Activated naive CD4-positive, alpha-beta T cell treated with anti-CD3 and anti-CD28 coated beads, Interleukin-2, amount 50 U/mL, for 24 hours (primary cell): ENCODE results near the gene KRTAP5-2.
"Not testable (repeated sequence)": the region's sequence is repeated elsewhere in the genome, so short reads cannot be mapped to it uniquely, and the experiment has no call there.

Experiments
- H3K27ac Mint-ChIP-seq: one replicate; pipeline ENCODE4 v1.8.0; 2021; ENCODE audit warnings: mild to moderate bottlenecking, mixed read lengths
- H3K27me3 Mint-ChIP-seq: one replicate; pipeline ENCODE4 v1.8.0; 2021; ENCODE audit warnings: mixed read lengths
- H3K36me3 Mint-ChIP-seq: one replicate; pipeline ENCODE4 v1.8.0; 2021; ENCODE audit warnings: mixed read lengths
- H3K4me1 Mint-ChIP-seq: one replicate; pipeline ENCODE4 v1.8.0; 2021; ENCODE audit warnings: mixed read lengths
- H3K4me3 Mint-ChIP-seq: one replicate; pipeline ENCODE4 v1.8.0; 2021; ENCODE audit warnings: mild to moderate bottlenecking, mixed read lengths
- H3K9me3 Mint-ChIP-seq: one replicate; pipeline ENCODE4 v1.8.0; 2021; ENCODE audit warnings: mixed read lengths

Gene KRTAP5-2, protein sequence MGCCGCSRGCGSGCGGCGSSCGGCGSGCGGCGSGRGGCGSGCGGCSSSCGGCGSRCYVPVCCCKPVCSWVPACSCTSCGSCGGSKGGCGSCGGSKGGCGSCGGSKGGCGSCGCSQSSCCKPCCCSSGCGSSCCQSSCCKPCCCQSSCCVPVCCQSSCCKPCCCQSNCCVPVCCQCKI

GRCh38 chr11:1597994-1598380, at the start of gene KRTAP5-2:
Gene KRTAP5-2, minus strand, starts transcription at chr11:1598294. Its CDS starts 44 bp downstream, at chr11:1598250.
- Mint-ChIP-seq H3K4me1 (peaks cover 5% of the 10 kb centered on the region), H3K36me3 (no peaks in the 10 kb centered on the region), H3K27me3 (peaks cover 7% of the 10 kb centered on the region), H3K4me3 (no peak within 1 kb of the TSS), H3K9me3 (no peaks in the 10 kb centered on the region), H3K27ac (no peak within 1 kb of the TSS)

DNA sequence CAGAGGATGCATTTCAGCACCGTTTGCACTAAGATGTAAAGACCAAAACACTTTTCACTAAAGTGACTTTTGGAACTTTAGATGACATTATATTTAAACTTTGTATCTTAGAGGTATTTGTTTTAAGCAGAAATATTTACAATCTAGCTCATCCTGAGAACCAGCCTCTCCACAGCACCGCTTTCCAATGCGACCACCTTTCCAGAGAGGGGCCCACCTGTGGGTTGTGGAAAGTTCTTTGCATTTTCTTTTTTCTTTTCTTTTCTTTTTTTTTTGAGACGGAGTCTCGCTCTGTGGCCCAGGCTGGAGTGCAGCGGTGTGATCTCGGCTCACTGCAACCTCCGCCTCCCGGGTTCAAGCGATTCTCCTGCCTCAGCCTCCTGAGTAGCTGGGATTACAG, 48.4 kb upstream of the KRTAP5-2 start:
- not testable (repeated sequence) for H3K4me1 Mint-ChIP-seq, H3K27ac Mint-ChIP-seq, H3K4me3 Mint-ChIP-seq

GRCh38 chr11:1645357-1645821, 47.3 kb upstream of the KRTAP5-2 start:
- Mint-ChIP-seq H3K9me3 (no peaks in the 10 kb centered on the region), H3K4me3 (no peak overlapping the region), H3K36me3 (no peaks in the 10 kb centered on the region), H3K27ac (no peak overlapping the region), H3K4me1 (no peaks in the 10 kb centered on the region), H3K27me3 (peaks cover 7% of the 10 kb centered on the region)

More for the DNA sequence above, 48.4 kb upstream of the KRTAP5-2 start:
- H3K9me3 Mint-ChIP-seq, H3K36me3 Mint-ChIP-seq, H3K27me3 Mint-ChIP-seq: not testable (repeated sequence)

DNA sequence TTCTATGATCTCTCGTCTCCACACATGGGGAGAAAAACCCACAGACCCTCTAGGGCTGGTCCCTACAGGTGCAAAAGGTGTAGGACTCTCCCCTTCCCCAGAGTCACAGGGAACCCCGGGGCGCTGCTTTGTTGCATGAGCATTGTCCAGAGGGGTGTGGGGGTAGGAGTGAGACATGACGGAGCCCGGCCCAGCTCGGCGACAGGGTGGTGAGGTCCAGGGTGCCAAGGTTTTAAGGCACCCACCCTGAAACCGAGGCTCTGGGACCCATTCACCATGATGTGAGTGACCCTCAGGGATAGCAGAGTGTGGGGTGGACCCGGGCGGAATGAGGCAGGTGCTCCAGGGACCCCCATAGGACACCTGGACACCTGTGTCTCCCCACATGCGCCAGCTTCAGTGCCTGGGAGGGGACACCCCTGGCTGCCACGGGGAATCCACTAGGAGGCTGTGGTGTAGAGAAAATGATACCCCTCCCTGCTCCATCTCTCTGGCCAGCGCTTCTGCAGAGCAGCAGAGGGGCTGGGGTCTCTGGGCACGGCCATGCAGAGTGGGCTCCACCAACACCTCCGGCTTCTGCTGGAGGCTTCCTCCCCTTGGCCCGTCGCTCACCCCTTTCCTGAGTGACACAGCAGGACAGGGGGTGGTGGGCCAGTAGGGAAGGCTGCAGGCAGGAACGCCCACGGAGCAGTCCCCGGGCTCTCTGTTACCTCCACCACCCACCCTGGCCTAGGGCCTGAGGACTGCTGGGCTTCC, 46.7 kb upstream of the KRTAP5-2 start:
- Mint-ChIP-seq H3K4me1 (peaks cover 2% of the 10 kb centered on the region), H3K9me3 (no peaks in the 10 kb centered on the region), H3K4me3 (no peak overlapping the region), H3K27ac (no peak overlapping the region), H3K27me3 (peaks cover 7% of the 10 kb centered on the region), H3K36me3 (no peaks in the 10 kb centered on the region)

- peaks cover 3% of the 10 kb centered on the region for H3K4me1 Mint-ChIP-seq
- H3K27ac Mint-ChIP-seq, result no peak overlapping the region
- H3K4me3 Mint-ChIP-seq, result no peak overlapping the region
- no peaks in the 10 kb centered on the region for H3K9me3 Mint-ChIP-seq
- H3K36me3 Mint-ChIP-seq, result no peaks in the 10 kb centered on the region
- peaks cover 7% of the 10 kb centered on the region for H3K27me3 Mint-ChIP-seq
These were observed 45.1 kb upstream of the KRTAP5-2 start for GRCh38 chr11:1643146-1643690.

GRCh38 chr11:1642288-1643145, 44.4 kb upstream of the KRTAP5-2 start:
- Mint-ChIP-seq H3K27ac (no peak overlapping the region), H3K9me3 (no peaks in the 10 kb centered on the region), H3K4me1 (peaks cover 3% of the 10 kb centered on the region), H3K27me3 (peaks cover 7% of the 10 kb centered on the region), H3K4me3 (no peak overlapping the region), H3K36me3 (no peaks in the 10 kb centered on the region)

DNA sequence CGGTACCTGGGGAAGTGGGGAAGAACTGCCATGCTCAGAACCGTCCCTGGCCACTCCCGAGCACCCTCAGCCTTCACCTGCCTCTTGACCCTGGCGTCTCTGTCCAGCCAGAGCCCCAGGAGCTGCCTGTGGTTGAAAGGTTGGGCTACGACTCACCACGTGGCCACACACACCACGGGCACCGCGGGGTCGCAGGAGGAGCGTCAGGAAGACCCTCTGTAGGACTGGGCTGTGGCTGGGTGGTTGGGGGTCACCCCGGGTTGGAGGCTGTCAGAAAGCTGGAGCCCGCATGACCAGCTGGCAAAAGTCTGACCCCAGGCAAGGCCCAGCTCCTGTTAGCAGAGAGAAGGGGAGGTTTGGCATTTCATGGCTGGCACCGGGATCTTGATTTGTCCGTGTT, 43.0 kb upstream of the KRTAP5-2 start:
- H3K27me3 Mint-ChIP-seq, result peaks cover 7% of the 10 kb centered on the region
- H3K27ac Mint-ChIP-seq, result no peak overlapping the region
- peaks cover 3% of the 10 kb centered on the region for H3K4me1 Mint-ChIP-seq
- no peaks in the 10 kb centered on the region for H3K9me3 Mint-ChIP-seq
- no peak overlapping the region for H3K4me3 Mint-ChIP-seq
- no peaks in the 10 kb centered on the region for H3K36me3 Mint-ChIP-seq

- Mint-ChIP-seq H3K27ac (no peak overlapping the region), H3K4me3 (no peak overlapping the region), H3K27me3 (peaks cover 7% of the 10 kb centered on the region), H3K36me3 (no peaks in the 10 kb centered on the region), H3K4me1 (peaks cover 3% of the 10 kb centered on the region), H3K9me3 (no peaks in the 10 kb centered on the region)
These were observed 42.2 kb upstream of the KRTAP5-2 start for GRCh38 chr11:1640076-1640946.

DNA sequence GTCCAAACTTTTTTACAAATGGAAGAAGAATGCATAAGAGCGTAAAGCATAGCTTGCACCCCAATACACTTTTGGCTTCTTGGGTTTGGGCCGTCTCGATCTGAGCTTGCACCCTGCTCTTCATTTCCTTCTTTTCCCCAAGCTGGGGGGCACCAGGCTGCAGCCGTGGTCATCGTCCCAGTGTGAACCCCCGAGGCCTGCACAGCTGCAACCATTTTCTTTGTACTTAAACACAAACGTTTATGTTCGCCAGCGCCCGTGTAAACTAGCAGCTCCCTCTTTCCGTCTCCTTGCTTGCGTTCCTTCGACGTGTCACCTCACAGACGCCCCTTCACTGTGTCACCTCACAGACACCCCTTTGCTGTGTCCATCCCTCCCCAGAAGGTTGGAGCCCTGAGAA, 41.6 kb upstream of the KRTAP5-2 start:
- Mint-ChIP-seq H3K4me3 (no peak overlapping the region), H3K27me3 (peaks cover 8% of the 10 kb centered on the region), H3K4me1 (peaks cover 3% of the 10 kb centered on the region), H3K27ac (no peak overlapping the region), H3K9me3 (no peaks in the 10 kb centered on the region), H3K36me3 (no peaks in the 10 kb centered on the region)

DNA sequence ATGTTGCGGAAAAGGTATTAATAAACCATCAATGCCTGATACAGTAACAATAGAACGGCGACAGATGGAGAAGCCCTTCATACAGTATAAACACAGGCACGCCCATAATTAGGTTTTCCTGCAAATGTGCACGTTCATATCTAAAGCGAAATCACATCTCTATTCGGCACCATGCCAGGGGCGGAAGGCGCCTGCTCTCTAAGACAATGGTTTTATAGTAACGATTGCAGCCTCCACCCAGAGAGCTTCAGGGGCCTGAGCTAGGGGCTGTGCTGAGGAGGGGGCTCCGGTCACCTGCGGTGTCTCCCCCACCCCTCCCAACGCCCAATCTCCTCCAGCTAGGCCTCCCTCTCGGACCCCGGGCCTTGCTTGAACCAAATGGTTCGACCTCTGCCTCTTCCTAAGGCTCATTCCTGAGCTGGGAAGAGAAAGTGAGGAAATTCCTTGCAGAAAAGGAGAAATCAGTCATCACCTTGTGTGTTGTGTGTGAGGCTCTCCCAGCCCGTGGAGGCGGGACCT, 41.1 kb upstream of the KRTAP5-2 start:
- Mint-ChIP-seq H3K9me3 (no peaks in the 10 kb centered on the region), H3K36me3 (no peaks in the 10 kb centered on the region), H3K4me1 (peaks cover 3% of the 10 kb centered on the region), H3K27ac (peak overlapping the region; percentile 10), H3K4me3 (no peak overlapping the region), H3K27me3 (peaks cover 4% of the 10 kb centered on the region)

DNA sequence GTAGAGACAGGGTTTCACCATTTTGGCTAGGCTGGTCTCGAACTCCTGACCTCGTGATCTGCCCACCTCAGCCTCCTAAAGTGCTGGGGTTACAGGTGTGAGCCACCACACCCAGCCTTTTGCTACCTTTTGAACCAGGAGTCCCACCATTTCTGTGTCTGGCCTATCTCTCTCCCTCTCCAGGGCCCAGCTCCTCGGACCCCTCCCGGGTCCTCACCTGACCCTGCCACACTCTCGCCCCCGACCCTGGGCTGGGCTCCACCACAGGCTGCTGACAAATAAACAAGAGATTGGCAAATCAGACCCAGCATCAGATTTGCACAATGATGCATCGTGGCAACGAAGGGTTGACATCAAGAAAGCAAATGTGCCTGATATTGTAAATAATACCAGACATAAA, 40.2 kb upstream of the KRTAP5-2 start:
- H3K4me3 Mint-ChIP-seq, result no peak overlapping the region

DNA sequence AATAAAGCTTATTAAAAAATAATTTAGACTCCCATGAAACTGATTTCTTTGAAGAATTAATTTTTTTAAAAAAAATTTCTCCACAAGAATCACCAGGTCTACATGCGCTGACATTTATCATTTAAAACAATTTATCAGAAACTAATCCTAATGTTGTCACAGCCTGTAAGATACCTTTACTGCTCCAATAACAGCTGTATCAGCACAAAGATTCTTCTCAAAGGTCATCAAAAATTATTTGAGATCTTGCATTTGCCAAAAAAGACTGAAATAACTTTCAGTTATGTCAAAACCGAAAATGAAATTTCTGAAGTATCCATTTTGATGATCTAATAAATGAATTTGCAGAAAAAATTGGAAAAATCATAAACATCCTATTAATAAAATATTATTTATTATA, 39.5 kb upstream of the KRTAP5-2 start:
- no peaks in the 10 kb centered on the region for H3K9me3 Mint-ChIP-seq
- H3K4me1 Mint-ChIP-seq, result peaks cover 3% of the 10 kb centered on the region
- no peak overlapping the region for H3K4me3 Mint-ChIP-seq
- H3K36me3 Mint-ChIP-seq, result no peaks in the 10 kb centered on the region
- peaks cover 7% of the 10 kb centered on the region for H3K27me3 Mint-ChIP-seq
- no peak overlapping the region for H3K27ac Mint-ChIP-seq

More for the DNA sequence above, 40.2 kb upstream of the KRTAP5-2 start:
- Mint-ChIP-seq H3K27me3 (peaks cover 4% of the 10 kb centered on the region), H3K4me1 (peaks cover 3% of the 10 kb centered on the region), H3K36me3 (no peaks in the 10 kb centered on the region), H3K9me3 (no peaks in the 10 kb centered on the region), H3K27ac (peak overlapping the region; percentile 81)

- Mint-ChIP-seq H3K27me3 (peaks cover 11% of the 10 kb centered on the region), H3K4me3 (no peak overlapping the region), H3K36me3 (no peaks in the 10 kb centered on the region), H3K4me1 (peaks cover 3% of the 10 kb centered on the region), H3K9me3 (no peaks in the 10 kb centered on the region), H3K27ac (no peak overlapping the region)
These were observed 38.3 kb upstream of the KRTAP5-2 start for GRCh38 chr11:1636291-1636950.

GRCh38 chr11:1633864-1634263, 35.8 kb upstream of the KRTAP5-2 start:
- Mint-ChIP-seq H3K36me3 (no peaks in the 10 kb centered on the region), H3K9me3 (no peaks in the 10 kb centered on the region), H3K27ac (no peak overlapping the region), H3K27me3 (peaks cover 21% of the 10 kb centered on the region), H3K4me3 (no peak overlapping the region), H3K4me1 (peaks cover 7% of the 10 kb centered on the region)
